Neural progenitor cell (in vitro differentiated cells): ENCODE data around the gene ZNF577. TPM values are rescaled to one million over a fixed set of nuclear protein-coding genes. Genes with fewer than 3 reads are reported as not detected.

Experiments used
- DNase-seq: peaks from one replicate; pipeline ENCODE4 v3.0.0-alpha.2; 2016; ENCODE audit warnings: low spot score
- H2AFZ ChIP-seq: fragments of 200-600 bp; sonication (generic); replicated peaks from 2 replicates; pipeline ENCODE4 v1.6.1; 2016; ENCODE audit warnings: antibody characterized with exemption
- H3F3A ChIP-seq: fragments of 200-600 bp; sonication (generic); 2 replicates; pipeline ENCODE4 v1.6.1; 2016; ENCODE audit warnings: antibody characterized with exemption, low read depth
- H3K27ac ChIP-seq: fragments of 200-600 bp; sonication (generic); 2 replicates; pipeline ENCODE4 v1.5.1; 2016; ENCODE audit warnings: mild to moderate bottlenecking
- H3K27me3 ChIP-seq: fragments of 200-600 bp; sonication (generic); 2 replicates; pipeline ENCODE4 v1.6.1; 2016; ENCODE audit warnings: mild to moderate bottlenecking, moderate library complexity
- H3K36me3 ChIP-seq: fragments of 200-600 bp; sonication (generic); 2 replicates; pipeline ENCODE4 v1.5.1; 2016
- H3K4me1 ChIP-seq: fragments of 200-600 bp; sonication (generic); 2 replicates; pipeline ENCODE4 v1.6.1; 2016; ENCODE audit warnings: mixed run types
- H3K4me2 ChIP-seq: fragments of 200-600 bp; sonication (generic); 2 replicates; pipeline ENCODE4 v1.6.1; 2016
- H3K4me3 ChIP-seq: fragments of 200-600 bp; sonication (generic); 2 replicates; pipeline ENCODE4 v1.5.1; 2016
- H3K79me2 ChIP-seq: fragments of 200-600 bp; sonication (generic); 2 replicates; pipeline ENCODE4 v1.6.1; 2016; ENCODE audit warnings: low read depth
- H3K9ac ChIP-seq: fragments of 200-600 bp; sonication (generic); 2 replicates; pipeline ENCODE4 v1.6.1; 2016
- H3K9me3 ChIP-seq: fragments of 200-600 bp; sonication (generic); 2 replicates; pipeline ENCODE4 v1.5.1; 2016; ENCODE audit warnings: low read depth
- H4K20me1 ChIP-seq: fragments of 200-600 bp; sonication (generic); 2 replicates; pipeline ENCODE4 v1.6.1; 2016; ENCODE audit warnings: low read depth
- H3K27ac Mint-ChIP-seq: 3 replicates; pipeline ENCODE4 v1.8.0; 2021; ENCODE audit warnings: mixed read lengths
- H3K27me3 Mint-ChIP-seq: 2 replicates; pipeline ENCODE4 v1.8.0; 2022; ENCODE audit warnings: low read depth, mild to moderate bottlenecking, inconsistent platforms, moderate library complexity, mixed read lengths; ENCODE audit not compliant: insufficient read depth
- H3K36me3 Mint-ChIP-seq: 3 replicates; pipeline ENCODE4 v1.8.0; 2021; ENCODE audit warnings: mixed read lengths
- H3K4me1 Mint-ChIP-seq: 3 replicates; pipeline ENCODE4 v1.8.0; 2021; ENCODE audit warnings: mixed read lengths
- H3K4me3 Mint-ChIP-seq: 3 replicates; pipeline ENCODE4 v1.8.0; 2021; ENCODE audit warnings: mild to moderate bottlenecking, moderate library complexity, mixed read lengths
- H3K9me3 Mint-ChIP-seq: 3 replicates; pipeline ENCODE4 v1.8.0; 2020; ENCODE audit warnings: mixed read lengths
- CTCF ChIP-seq: fragments of 200-600 bp; sonication (generic); IDR thresholded peaks from 2 replicates; pipeline ENCODE4 v1.5.1; 2017; ENCODE audit warnings: antibody characterized with exemption, mild to moderate bottlenecking
- EZH2 ChIP-seq: fragments of 200-600 bp; sonication (generic); IDR thresholded peaks from 2 replicates; pipeline ENCODE4 v1.6.1; 2017; ENCODE audit warnings: antibody characterized with exemption, mild to moderate bottlenecking, moderate library complexity
- EZH2phosphoT487 ChIP-seq: fragments of 200-600 bp; sonication (generic); IDR thresholded peaks from 2 replicates; pipeline ENCODE4 v1.6.1; 2017; ENCODE audit warnings: antibody characterized with exemption
- total RNA-seq: library from RNA; depleted of rRNA; stranded (reverse); fragments of >200 nt; gene quantifications from 2 replicates; pipeline ENCODE4 v1.2.3, GENCODE V29; 2015; ENCODE audit warnings: low replicate concordance

ZNF577 gene
- total RNA-seq, 1 donor from 2014 or later = 47.7 TPM

GRCh38 chr19:51824281-51825005 is 63.3 kb downstream of the ZNF577 start:
- H3K9ac ChIP-seq = no peak overlapping the region
- no peak for DNase-seq
- no peaks in the 10 kb centered on the region for H3F3A ChIP-seq
- Mint-ChIP-seq H3K27ac (no peak overlapping the region), H3K36me3 (no peaks in the 10 kb centered on the region), H3K27me3 (peaks cover 2% of the 10 kb centered on the region), H3K9me3 (peaks cover 29% of the 10 kb centered on the region), H3K4me3 (no peak overlapping the region), H3K4me1 (no peaks in the 10 kb centered on the region)
- no peaks in the 10 kb centered on the region for H3K79me2 ChIP-seq
- TF ChIP-seq EZH2 (no peak), CTCF (no peak), EZH2phosphoT487 (no peak)
- H3K9me3 ChIP-seq = no peaks in the 10 kb centered on the region
- H3K27ac ChIP-seq = no peak overlapping the region
- H3K4me2 ChIP-seq = no peak overlapping the region
- no peaks in the 10 kb centered on the region for H3K36me3 ChIP-seq
- no peaks in the 10 kb centered on the region for H3K27me3 ChIP-seq
- H4K20me1 ChIP-seq = no peaks in the 10 kb centered on the region
- no peak overlapping the region for H3K4me3 ChIP-seq
- H3K4me1 ChIP-seq = no peaks in the 10 kb centered on the region
- no peak overlapping the region for H2AFZ ChIP-seq

- Mint-ChIP-seq H3K27me3 (peaks cover 2% of the 10 kb centered on the region), H3K36me3 (no peaks in the 10 kb centered on the region), H3K4me3 (no peak overlapping the region), H3K4me1 (no peaks in the 10 kb centered on the region), H3K9me3 (peaks cover 24% of the 10 kb centered on the region), H3K27ac (no peak overlapping the region)
- no peak overlapping the region for H3K4me3 ChIP-seq
- no peaks in the 10 kb centered on the region for H3K9me3 ChIP-seq
- H3K27ac ChIP-seq = no peak overlapping the region
- TF ChIP-seq CTCF (no peak), EZH2 (no peak), EZH2phosphoT487 (no peak)
- no peaks in the 10 kb centered on the region for H3K27me3 ChIP-seq
- no peak overlapping the region for H2AFZ ChIP-seq
- DNase-seq = no peak
- no peaks in the 10 kb centered on the region for H3K4me1 ChIP-seq
- H3K9ac ChIP-seq = no peak overlapping the region
- H3K36me3 ChIP-seq = no peaks in the 10 kb centered on the region
- H4K20me1 ChIP-seq = no peaks in the 10 kb centered on the region
- no peaks in the 10 kb centered on the region for H3K79me2 ChIP-seq
- H3F3A ChIP-seq = no peaks in the 10 kb centered on the region
- H3K4me2 ChIP-seq = no peak overlapping the region
Observed at GRCh38 chr19:51822946-51823345, 64.8 kb downstream of the ZNF577 start.

GRCh38 chr19:51822325-51822724 is 65.4 kb downstream of the ZNF577 start:
- no peaks in the 10 kb centered on the region for H4K20me1 ChIP-seq
- Mint-ChIP-seq H3K4me3 (no peak overlapping the region), H3K27me3 (peaks cover 2% of the 10 kb centered on the region), H3K9me3 (peaks cover 21% of the 10 kb centered on the region), H3K36me3 (no peaks in the 10 kb centered on the region), H3K4me1 (no peaks in the 10 kb centered on the region), H3K27ac (no peak overlapping the region)
- H3K36me3 ChIP-seq = no peaks in the 10 kb centered on the region
- no peak overlapping the region for H2AFZ ChIP-seq
- no peak for DNase-seq
- H3K9ac ChIP-seq = no peak overlapping the region
- H3K27me3 ChIP-seq = no peaks in the 10 kb centered on the region
- no peak overlapping the region for H3K4me3 ChIP-seq
- no peak overlapping the region for H3K4me2 ChIP-seq
- no peaks in the 10 kb centered on the region for H3K9me3 ChIP-seq
- no peak for TF ChIP-seq EZH2
- no peak for TF ChIP-seq CTCF
- no peak for TF ChIP-seq EZH2phosphoT487
- no peaks in the 10 kb centered on the region for H3K79me2 ChIP-seq
- H3F3A ChIP-seq = no peaks in the 10 kb centered on the region
- H3K27ac ChIP-seq = no peak overlapping the region
- H3K4me1 ChIP-seq = no peaks in the 10 kb centered on the region
